ENCODE measurements around the gene OR7A17. TPM values are rescaled to one million over a fixed set of nuclear protein-coding genes. Genes with fewer than 3 reads are reported as not detected.

Gene OR7A17
- total and polyA plus RNA-seq, 2 donors (not counting 3 experiments of a cell fraction or from before 2014, with no cell fraction given), result not detected

DNA sequence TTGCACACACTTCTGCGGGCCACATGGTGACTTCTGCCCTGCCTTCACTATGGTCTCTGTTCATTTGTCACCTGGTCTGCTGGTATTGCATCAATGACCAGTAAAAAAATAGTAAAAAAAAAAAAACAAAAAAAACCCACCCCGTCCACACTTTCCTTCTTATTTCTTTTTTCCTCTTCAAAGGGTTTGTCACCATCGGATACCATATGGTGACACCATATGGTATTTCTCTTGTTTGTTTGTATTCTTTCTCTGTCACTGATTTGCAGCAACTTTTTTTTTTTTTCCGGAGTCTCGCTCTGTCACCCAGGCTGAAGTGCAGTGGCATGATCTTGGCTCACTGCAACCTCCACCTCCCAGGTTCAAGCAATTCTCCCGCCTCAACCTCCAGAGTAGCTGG, 29.2 kb upstream of the OR7A17 start:
- CTCF ChIA-PET, result no interaction called here
- H3K36me3 ChIP-seq (ENCODE audit: control insufficient read depth in 2 of 2, extremely low read depth in 1 of 2, insufficient read depth in 2 of 2, low read length in 2 of 2), result no peaks in the 10 kb centered on the region
- BruUV-seq (replicated peaks), result no TSS peak
- intact Hi-C loops (cut with micrococcal nuclease), result no loop called here
- H4K20me1 ChIP-seq (replicated peaks; ENCODE audit: control insufficient read depth, extremely low read depth, insufficient read depth, low read length), result no peaks in the 10 kb centered on the region
- no peak overlapping the region for H2AFZ ChIP-seq (ENCODE audit: low read depth, low read length)
- no peak overlapping the region for H3K4me2 ChIP-seq (ENCODE audit: insufficient read depth, low read length)
- no peak overlapping the region for H3K4me3 ChIP-seq (replicated peaks in 1 of 3; ENCODE audit: insufficient read depth in 1 of 3, low read depth in 1 of 3, low read length in 3 of 3)
- H3K4me1 ChIP-seq (ENCODE audit: control insufficient read depth, extremely low read depth, insufficient read depth, low read length), result no peaks in the 10 kb centered on the region
- DNase-seq (ENCODE audit: low read depth, low spot score) (no peak), FAIRE-seq (no peak)
- H3K27ac ChIP-seq (ENCODE audit: insufficient read depth, low read depth, low read length), result no peak overlapping the region
- H3K79me2 ChIP-seq (ENCODE audit: control insufficient read depth, insufficient read depth, low read length), result no peaks in the 10 kb centered on the region
- H3K9ac ChIP-seq (replicated peaks; ENCODE audit: extremely low read depth, insufficient read depth, low read length), result no peak overlapping the region
- TF ChIP-seq, protein P1, sequence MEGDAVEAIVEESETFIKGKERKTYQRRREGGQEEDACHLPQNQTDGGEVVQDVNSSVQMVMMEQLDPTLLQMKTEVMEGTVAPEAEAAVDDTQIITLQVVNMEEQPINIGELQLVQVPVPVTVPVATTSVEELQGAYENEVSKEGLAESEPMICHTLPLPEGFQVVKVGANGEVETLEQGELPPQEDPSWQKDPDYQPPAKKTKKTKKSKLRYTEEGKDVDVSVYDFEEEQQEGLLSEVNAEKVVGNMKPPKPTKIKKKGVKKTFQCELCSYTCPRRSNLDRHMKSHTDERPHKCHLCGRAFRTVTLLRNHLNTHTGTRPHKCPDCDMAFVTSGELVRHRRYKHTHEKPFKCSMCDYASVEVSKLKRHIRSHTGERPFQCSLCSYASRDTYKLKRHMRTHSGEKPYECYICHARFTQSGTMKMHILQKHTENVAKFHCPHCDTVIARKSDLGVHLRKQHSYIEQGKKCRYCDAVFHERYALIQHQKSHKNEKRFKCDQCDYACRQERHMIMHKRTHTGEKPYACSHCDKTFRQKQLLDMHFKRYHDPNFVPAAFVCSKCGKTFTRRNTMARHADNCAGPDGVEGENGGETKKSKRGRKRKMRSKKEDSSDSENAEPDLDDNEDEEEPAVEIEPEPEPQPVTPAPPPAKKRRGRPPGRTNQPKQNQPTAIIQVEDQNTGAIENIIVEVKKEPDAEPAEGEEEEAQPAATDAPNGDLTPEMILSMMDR (IDR thresholded peaks at IDR 0.05; ENCODE audit: extremely low read depth in 1 of 2, insufficient read depth in 1 of 2, low read depth in 1 of 2, low read length in 2 of 2), result no peak
- TF ChIP-seq POLR2A (IDR thresholded peaks at IDR 0.05; ENCODE audit: low read depth, low read length) (no peak), JUN (IDR thresholded peaks at IDR 0.05; ENCODE audit: borderline replicate concordance, insufficient read depth, insufficient read length, low read depth) (no peak), POLR2AphosphoS5 (IDR thresholded peaks at IDR 0.05; ENCODE audit: insufficient read depth, low read depth, low read length) (no peak), MYC (IDR thresholded peaks at IDR 0.05; ENCODE audit: low read depth, low read length) (no peak), FOS (IDR thresholded peaks at IDR 0.05; ENCODE audit: borderline replicate concordance, insufficient read depth, low read length) (no peak), EZH2 (IDR thresholded peaks at IDR 0.05; ENCODE audit: borderline replicate concordance, low read depth, low read length, severe bottlenecking) (no peak), GATA2 (IDR thresholded peaks at IDR 0.05; ENCODE audit: insufficient read depth, insufficient read length, low read depth, low read length) (no peak)
- TF ChIP-seq, protein P2, sequence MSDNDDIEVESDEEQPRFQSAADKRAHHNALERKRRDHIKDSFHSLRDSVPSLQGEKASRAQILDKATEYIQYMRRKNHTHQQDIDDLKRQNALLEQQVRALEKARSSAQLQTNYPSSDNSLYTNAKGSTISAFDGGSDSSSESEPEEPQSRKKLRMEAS (IDR thresholded peaks at IDR 0.05; ENCODE audit: insufficient read depth, insufficient read length), result no peak
- dilution Hi-C loops (cut with MboI; ENCODE audit: extremely low pct_ligation_motif_present, low sequenced_read_pairs), result no loop called here
- H3K9me3 ChIP-seq (replicated peaks; ENCODE audit: control insufficient read depth, insufficient read depth, low read length), result no peaks in the 10 kb centered on the region
- H3K27me3 ChIP-seq (ENCODE audit: control insufficient read depth in 2 of 2, insufficient read depth in 2 of 2, low read length in 2 of 2), result no peaks in the 10 kb centered on the region
- no peaks in the 10 kb centered on the region for H3K9me1 ChIP-seq (replicated peaks; ENCODE audit: control insufficient read depth, extremely low read depth, insufficient read depth, low read length)
- POLR2A ChIA-PET, result no interaction called here
